GM19099 (cell line): Measurements from ENCODE around the gene ACTR3.

Source experiments
- POLR2A ChIP-seq: IDR thresholded peaks from 3 replicates; pipeline ENCODE4 v1.6.1; 2011; ENCODE audit warnings: low read depth; ENCODE audit not compliant: insufficient read length; ENCODE audit errors: extremely low read depth

Gene ACTR3

DNA sequence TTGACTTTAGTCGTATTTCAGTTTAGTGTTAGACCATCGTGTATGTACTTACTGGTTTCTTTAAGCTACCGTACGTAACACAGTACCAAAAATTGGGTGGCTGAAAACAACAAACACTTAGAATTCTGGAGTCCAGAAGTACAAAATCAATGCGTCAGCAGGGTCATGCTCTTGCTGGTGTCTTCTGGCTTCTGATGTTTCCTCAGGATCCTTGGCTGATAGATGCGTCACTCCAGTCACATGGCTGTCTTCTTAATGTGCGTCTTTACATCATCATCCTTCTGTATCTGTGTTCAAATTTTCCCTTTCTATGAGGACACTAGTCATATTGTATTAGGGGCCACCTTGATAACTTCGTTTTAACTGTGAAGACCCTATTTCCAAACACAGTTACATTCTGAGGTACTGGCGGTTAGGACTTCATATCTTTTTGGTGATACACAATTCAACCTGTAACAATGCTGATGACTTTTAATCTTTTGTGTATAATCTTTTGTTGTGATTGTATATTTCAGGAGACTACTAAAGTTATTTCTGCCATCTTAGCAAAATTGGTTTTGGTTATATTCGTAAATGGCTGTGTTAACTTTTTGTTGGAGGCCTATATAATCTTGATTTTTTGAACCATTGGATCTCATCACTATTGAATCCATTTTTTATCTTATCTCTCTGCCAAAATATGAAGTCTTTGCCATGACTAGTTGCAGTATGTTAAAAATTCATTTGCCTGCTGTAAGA is 25.4 kb downstream of the ACTR3 start:
- no peak for TF ChIP-seq POLR2A

DNA sequence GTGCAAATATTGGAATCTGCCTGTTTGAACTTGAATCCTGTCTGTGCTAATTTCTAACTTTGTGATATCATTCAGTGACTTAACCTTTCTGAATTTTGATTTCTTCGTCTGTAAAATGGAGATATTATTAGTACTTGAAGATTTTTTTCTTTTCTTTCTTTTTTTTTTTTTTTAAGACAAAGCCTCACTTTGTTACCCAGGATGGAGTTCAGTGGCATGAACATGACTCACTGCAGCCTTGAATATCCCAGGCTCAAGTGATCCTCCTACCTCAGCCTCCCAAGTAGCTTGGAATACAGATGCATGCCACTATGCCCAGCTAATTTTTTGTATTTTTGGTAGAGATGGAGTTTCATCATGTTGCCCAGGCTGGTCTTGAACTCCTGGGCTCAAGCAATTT is 28.3 kb downstream of the ACTR3 start:
- TF ChIP-seq POLR2A = no peak

DNA sequence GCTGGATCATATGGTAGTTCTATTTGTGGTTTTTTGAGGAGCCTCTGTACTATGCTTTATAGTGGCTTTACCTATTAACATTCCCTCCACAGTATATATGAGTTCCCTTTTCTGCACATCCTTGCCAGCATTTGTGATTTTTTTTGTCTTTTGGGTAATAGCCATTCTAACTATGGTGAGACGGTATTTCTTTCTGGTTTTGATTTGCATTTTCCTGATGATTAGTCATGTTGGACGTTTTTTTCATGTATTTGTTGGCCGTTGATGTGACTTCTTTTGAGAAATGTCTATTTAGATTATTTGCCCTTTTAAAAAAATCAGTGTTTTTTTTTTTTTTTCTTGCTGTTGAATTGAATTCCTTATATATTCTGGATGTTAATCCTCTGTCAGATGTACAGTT is 31.1 kb downstream of the ACTR3 start:
- TF ChIP-seq POLR2A = no peak

DNA sequence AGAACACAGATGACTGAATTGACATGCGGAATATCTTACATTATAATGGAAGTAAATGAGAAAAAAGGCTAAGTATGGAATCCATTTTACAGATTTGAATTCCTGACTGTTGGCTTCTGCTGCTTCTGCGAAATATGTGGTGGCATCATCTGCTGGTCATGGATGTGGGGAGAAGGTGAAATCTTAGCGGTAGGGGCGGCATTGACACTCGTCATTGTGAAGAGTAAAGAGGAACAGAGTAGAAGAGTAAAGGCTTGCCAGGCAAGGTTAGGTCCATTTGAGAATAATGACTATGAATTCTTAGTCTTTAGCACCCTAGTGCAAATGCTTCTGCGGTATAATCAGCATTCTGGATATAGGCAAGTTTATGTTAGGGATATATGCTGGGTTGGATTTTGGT is 32.4 kb downstream of the ACTR3 start:
- no peak for TF ChIP-seq POLR2A

GRCh38 chr2:113922784-113923183 is 32.9 kb downstream of the ACTR3 start:
- TF ChIP-seq POLR2A = no peak

DNA sequence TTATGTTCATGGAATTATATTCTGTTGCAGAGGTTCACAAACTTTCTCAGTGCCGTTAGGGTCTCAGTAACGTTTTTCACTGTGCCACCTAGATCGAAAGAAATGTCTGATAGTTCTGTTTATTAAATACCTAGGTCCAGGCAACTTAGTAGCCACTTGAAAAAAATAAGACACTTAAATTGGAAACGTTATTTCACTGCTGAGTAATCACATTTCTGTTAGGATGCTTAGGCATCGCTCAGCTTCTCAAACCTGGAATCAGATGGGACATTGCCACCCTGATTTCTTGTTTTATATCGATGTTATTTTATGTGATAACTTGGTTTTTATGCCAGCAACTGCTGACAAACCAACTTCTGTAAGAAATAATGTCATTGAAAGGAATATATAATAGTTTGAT is 36.0 kb downstream of the ACTR3 start:
- TF ChIP-seq POLR2A = no peak

DNA sequence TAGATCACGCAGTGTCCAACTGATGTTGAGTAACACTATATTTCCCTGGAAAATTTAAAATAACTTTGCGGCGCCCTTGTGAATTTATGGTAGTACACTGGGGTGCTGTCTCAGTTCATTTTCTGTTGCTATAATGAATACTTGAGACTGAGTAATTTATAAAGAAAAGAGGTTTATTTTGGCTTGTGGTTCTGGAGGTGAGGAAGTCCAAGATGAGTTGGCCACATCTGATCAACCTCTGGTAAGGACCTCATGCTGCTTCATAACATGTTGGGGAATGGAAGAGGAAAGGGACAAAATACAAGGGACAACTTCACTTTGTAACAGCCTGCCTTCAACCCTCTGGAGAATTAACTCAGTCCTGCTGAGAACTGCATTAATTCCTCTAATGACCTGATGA is 36.4 kb downstream of the ACTR3 start:
- TF ChIP-seq POLR2A = no peak

DNA sequence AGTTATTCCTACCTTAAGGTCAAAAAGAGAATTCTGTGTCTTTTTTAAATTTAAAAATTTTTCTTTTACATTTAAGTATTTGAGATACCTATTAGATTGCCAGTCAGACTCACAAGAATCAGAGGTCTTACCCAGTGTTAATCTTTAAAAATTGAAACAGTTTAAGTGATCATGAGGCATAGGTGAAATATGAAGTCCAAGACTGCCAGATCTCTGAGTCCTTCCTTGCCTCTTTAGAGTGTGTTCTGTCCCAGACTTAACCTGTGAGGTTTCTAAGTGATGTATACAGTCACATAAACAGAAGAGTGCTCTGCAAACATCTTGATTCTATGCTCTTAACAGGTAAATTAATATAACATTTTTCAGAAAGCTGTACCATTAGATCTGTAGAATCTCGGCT is 40.6 kb downstream of the ACTR3 start:
- TF ChIP-seq POLR2A = no peak

GRCh38 chr2:113937501-113937900 is 47.6 kb downstream of the ACTR3 start:
- no peak for TF ChIP-seq POLR2A

DNA sequence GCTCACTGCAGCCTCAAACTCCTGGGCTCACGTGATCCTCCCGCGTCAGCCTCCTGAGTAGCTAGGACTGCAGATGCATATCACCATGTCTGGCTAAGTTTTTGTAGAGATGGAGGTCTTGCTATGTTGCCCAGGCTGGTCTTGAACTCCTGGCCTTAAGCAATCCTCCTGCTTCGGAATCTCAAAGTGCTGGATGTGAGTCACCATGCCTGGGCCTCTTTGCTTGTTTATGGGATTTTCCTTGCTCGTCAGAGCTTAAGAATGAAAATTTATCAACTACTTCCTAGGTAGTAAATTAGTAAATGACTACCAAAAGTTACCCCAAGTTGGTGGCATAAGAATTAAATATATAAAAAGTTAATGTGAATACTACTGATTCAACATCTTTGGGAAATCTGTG is 51.0 kb downstream of the ACTR3 start:
- no peak for TF ChIP-seq POLR2A

DNA sequence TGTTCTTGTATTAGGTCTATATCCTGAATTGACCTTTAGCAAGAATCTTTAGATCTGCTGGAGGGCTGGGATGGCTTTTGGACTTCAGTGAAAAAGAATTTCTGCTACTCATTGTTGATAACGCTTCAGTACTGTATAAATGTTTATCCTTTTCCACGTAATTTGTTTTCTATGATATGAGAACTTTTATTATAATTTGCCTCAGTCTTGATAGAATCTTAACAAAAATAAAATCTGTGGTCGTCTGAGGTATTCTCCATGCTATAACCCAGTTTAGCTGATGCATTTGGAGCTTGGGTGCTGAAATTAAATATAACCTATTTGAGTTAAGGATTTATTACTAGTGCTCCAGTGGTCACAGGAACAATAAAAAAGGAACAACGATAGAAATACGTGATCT is 71.1 kb downstream of the ACTR3 start:
- TF ChIP-seq POLR2A = no peak

DNA sequence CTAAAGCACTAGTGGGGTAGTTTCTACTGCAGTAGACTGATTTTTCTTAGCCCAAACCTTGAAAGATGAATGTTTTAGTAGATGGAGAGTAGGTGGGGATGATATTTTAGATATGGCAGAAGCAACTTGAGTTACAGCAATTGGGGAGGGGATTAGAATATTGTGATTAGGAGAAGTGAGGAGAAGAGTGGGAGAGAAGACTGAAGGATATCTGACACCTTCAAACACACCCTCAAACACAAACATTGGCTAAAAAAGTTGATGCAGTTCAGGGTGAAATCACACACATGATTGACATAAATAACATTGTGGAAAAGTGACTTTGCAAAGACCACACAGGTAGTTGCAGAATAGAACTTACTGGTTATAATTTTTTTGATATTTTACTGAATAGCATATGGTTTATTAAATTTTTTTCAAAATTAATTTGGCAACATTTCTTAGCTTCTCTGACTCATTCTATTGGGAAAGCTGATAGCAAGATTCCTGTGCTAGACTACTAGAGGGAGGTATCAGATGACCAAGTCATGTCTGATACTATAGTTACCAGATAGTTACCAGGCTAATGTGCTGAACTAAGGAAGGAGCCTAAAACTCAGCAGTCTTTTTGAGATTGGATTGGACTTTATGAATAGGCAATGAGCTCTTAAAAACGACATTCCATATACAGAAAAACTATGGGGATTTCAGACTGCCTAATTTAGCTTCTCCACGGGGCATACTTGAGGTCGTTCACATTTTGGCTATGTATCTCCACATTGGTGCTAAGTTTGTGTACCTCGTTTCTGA is 73.0 kb downstream of the ACTR3 start:
- no peak for TF ChIP-seq POLR2A

DNA sequence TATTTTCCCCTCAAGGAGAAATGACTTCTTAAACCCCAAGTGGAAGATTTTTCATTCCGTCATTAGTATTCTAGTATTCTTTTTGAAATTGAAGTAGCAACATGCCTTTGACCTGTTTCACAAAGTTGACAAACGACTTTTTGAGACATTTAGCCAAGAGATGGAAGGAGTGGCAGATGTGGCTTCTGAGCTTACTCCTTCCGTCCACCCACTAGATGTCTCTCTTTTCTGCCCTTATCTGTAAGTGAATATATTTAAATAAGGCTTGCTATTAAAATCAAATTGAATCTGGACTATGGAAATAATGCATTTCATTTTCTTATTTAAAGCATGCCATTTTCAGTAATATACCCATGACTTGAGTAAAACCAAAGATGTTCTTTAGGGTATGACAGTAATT is 74.1 kb downstream of the ACTR3 start:
- TF ChIP-seq POLR2A = no peak

- TF ChIP-seq POLR2A = no peak
Measured at GRCh38 chr2:113964436-113964835, 74.5 kb downstream of the ACTR3 start.

DNA sequence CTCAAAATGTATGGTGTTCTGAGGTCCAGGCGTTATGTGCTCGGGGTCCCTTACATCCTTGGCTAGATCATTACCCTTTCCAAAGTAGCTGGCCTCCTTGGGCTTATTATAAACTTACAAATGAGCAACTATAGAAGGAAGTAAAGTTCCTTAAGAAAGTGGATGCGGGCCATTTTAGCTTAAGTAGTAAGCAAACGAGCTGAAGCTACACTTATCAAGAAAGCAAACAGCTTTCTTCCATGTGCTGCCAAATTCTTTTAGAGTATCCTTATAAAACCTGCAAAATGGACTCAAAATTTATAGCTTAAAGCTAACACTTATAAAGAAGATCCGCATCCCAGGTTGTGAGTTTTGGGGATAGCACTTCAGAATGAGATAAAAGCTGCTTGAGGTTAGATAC is 75.3 kb downstream of the ACTR3 start:
- TF ChIP-seq POLR2A = no peak

GRCh38 chr2:113965644-113966043 is 75.8 kb downstream of the ACTR3 start:
- no peak for TF ChIP-seq POLR2A
